ENCODE results near the gene FN3KRP.

FN3KRP gene

GRCh38 chr17:82723169-82723807 lies 6.8 kb downstream of the FN3KRP start:
- H3K4me3 ChIP-seq (ENCODE audit: low read depth, low read length) = no peak overlapping the region
- TF ChIP-seq CTCF (IDR thresholded peaks at IDR 0.05; ENCODE audit: insufficient read depth, low read depth, low read length, missing control alignments) = no peak
- DNase-seq (ENCODE audit: low read depth) = no peak

- DNase-seq (ENCODE audit: low read depth) = no peak
- no peak overlapping the region for H3K4me3 ChIP-seq (ENCODE audit: low read depth, low read length)
- TF ChIP-seq CTCF (IDR thresholded peaks at IDR 0.05; ENCODE audit: insufficient read depth, low read depth, low read length, missing control alignments) = no peak
Observed at GRCh38 chr17:82726427-82726826, 9.9 kb downstream of the FN3KRP start.

- H3K4me3 ChIP-seq (ENCODE audit: low read depth, low read length) = no peak overlapping the region
- no peak for TF ChIP-seq CTCF (IDR thresholded peaks at IDR 0.05; ENCODE audit: insufficient read depth, low read depth, low read length, missing control alignments)
- no peak for DNase-seq (ENCODE audit: low read depth)
Observed at GRCh38 chr17:82729479-82730260, 13.2 kb downstream of the FN3KRP start.

GRCh38 chr17:82732118-82732743 lies 15.7 kb downstream of the FN3KRP start:
- H3K4me3 ChIP-seq (ENCODE audit: low read depth, low read length) = no peak overlapping the region
- no peak for TF ChIP-seq CTCF (IDR thresholded peaks at IDR 0.05; ENCODE audit: insufficient read depth, low read depth, low read length, missing control alignments)
- no peak for DNase-seq (ENCODE audit: low read depth)

GRCh38 chr17:82734987-82735866 lies 18.7 kb downstream of the FN3KRP start, which contains the start of gene FN3K:
Gene FN3K, plus strand, starts transcription at chr17:82735615. Its CDS starts 22 bp downstream, at chr17:82735637.
- no peak for TF ChIP-seq CTCF (IDR thresholded peaks at IDR 0.05; ENCODE audit: insufficient read depth, low read depth, low read length, missing control alignments)
- H3K4me3 ChIP-seq (ENCODE audit: low read depth, low read length) = no peak within 1 kb of the TSS
- DNase-seq (ENCODE audit: low read depth) = no peak

- TF ChIP-seq CTCF (IDR thresholded peaks at IDR 0.05; ENCODE audit: insufficient read depth, low read depth, low read length, missing control alignments) = no peak
- no peak for DNase-seq (ENCODE audit: low read depth)
- H3K4me3 ChIP-seq (ENCODE audit: low read depth, low read length) = no peak overlapping the region
Observed at GRCh38 chr17:82736511-82737185, 20.1 kb downstream of the FN3KRP start.

Data from GM12865 (cell line).